ENCODE results near the gene S1PR4. TPM values are rescaled to one million over a fixed set of nuclear protein-coding genes. Genes with fewer than 3 reads are reported as not detected.

The S1PR4 gene
- total RNA-seq, 1 experiment from 2014 or later, result 0.26 TPM

DNA sequence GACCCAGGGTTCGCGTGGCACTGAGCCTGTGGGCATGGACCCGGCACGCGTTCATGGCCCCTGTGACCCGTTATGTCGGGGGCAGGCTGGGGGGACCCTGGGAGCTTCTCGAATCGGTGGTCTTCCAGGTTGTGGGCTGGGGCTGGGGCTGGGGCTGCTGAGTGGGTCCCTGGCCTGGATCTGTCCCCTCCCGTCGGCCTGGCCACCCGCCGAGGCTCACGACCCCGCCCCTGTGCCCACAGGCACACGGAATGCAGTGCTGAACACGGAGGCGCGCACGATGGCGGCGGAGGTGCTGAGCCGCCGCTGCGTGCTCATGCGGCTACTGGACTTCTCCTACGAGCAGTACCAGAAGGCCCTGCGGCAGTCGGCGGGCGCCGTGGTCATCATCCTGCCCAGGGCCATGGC is 13.7 kb downstream of the S1PR4 start:
- BruUV-seq (replicated peaks), result no TSS peak
- peaks cover 2% of the 10 kb centered on the region; the same call in 1 of the 2 replicates for H3K36me3 ChIP-seq (ENCODE audit: low read depth, low read length)
- CTCF ChIA-PET, result no interaction called here

GRCh38 chr19:3192684-3193083 is 14.1 kb downstream of the S1PR4 start:
- POLR2A ChIA-PET (ENCODE audit: unreplicated experiment), result no interaction called here
- no peak overlapping the region for H3K4me3 ChIP-seq (ENCODE audit: low read length)
- H4K20me1 ChIP-seq (ENCODE audit: low read length), result 0 out of 2 replicates have a peak, but pooled peaks cover 8% of the 10 kb centered on the region
- DNase-seq, result no peak
- H3K9me2 ChIP-seq (replicated peaks; ENCODE audit: low read length), result no peaks in the 10 kb centered on the region
- H2AFZ ChIP-seq (ENCODE audit: low read length), result no peak overlapping the region
- TF ChIP-seq, protein P1, sequence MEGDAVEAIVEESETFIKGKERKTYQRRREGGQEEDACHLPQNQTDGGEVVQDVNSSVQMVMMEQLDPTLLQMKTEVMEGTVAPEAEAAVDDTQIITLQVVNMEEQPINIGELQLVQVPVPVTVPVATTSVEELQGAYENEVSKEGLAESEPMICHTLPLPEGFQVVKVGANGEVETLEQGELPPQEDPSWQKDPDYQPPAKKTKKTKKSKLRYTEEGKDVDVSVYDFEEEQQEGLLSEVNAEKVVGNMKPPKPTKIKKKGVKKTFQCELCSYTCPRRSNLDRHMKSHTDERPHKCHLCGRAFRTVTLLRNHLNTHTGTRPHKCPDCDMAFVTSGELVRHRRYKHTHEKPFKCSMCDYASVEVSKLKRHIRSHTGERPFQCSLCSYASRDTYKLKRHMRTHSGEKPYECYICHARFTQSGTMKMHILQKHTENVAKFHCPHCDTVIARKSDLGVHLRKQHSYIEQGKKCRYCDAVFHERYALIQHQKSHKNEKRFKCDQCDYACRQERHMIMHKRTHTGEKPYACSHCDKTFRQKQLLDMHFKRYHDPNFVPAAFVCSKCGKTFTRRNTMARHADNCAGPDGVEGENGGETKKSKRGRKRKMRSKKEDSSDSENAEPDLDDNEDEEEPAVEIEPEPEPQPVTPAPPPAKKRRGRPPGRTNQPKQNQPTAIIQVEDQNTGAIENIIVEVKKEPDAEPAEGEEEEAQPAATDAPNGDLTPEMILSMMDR (conservative IDR thresholded peaks at IDR 0.05; ENCODE audit: low read depth, low read length), result no peak
- TF ChIP-seq EZH2 (IDR thresholded peaks at IDR 0.05; ENCODE audit: low read length, unreplicated experiment), result no peak
- TF ChIP-seq EZH2phosphoT487 (IDR thresholded peaks at IDR 0.05; ENCODE audit: borderline replicate concordance, low read length), result no peak
- BruUV-seq (replicated peaks), result no TSS peak
- H3K36me3 ChIP-seq (ENCODE audit: low read depth, low read length), result peaks cover 2% of the 10 kb centered on the region; the same call in 1 of the 2 replicates
- no peak overlapping the region for H3K9ac ChIP-seq (ENCODE audit: low read length)
- H3K4me1 ChIP-seq (ENCODE audit: insufficient read depth, low read length), result peaks cover 2% of the 10 kb centered on the region
- H3K4me2 ChIP-seq (ENCODE audit: low read length), result no peak overlapping the region
- intact Hi-C loops (cut with micrococcal nuclease), result no loop called here
- no peaks in the 10 kb centered on the region for H3K27me3 ChIP-seq (ENCODE audit: low read length)
- CTCF ChIA-PET, result no interaction called here
- no peaks in the 10 kb centered on the region for H3F3A ChIP-seq (ENCODE audit: low read length, unreplicated experiment)
- no peaks in the 10 kb centered on the region for H3K9me3 ChIP-seq (ENCODE audit: low read length)
- H3K79me2 ChIP-seq (ENCODE audit: low read length), result peaks cover 58% of the 10 kb centered on the region
- no peak for ATAC-seq
- H3K27ac ChIP-seq (ENCODE audit: low read length), result no peak overlapping the region

More for the DNA sequence above, 13.7 kb downstream of the S1PR4 start:
- Histone ChIP-seq H3K27me3 (ENCODE audit: low read length) (no peaks in the 10 kb centered on the region), H4K20me1 (ENCODE audit: low read length) (peaks cover 12% of the 10 kb centered on the region), H3K9me3 (ENCODE audit: low read length) (no peaks in the 10 kb centered on the region), H3K9me2 (replicated peaks; ENCODE audit: low read length) (no peaks in the 10 kb centered on the region), H3K27ac (ENCODE audit: low read length) (no peak overlapping the region), H3F3A (ENCODE audit: low read length, unreplicated experiment) (no peaks in the 10 kb centered on the region), H3K4me1 (ENCODE audit: insufficient read depth, low read length) (peaks cover 7% of the 10 kb centered on the region), H3K4me2 (ENCODE audit: low read length) (no peak overlapping the region), H2AFZ (ENCODE audit: low read length) (no peak overlapping the region), H3K4me3 (ENCODE audit: low read length) (no peak overlapping the region), H3K9ac (ENCODE audit: low read length) (no peak overlapping the region), H3K79me2 (ENCODE audit: low read length) (peaks cover 62% of the 10 kb centered on the region)
- no peak for TF ChIP-seq EZH2phosphoT487 (IDR thresholded peaks at IDR 0.05; ENCODE audit: borderline replicate concordance, low read length)
- TF ChIP-seq EZH2 (IDR thresholded peaks at IDR 0.05; ENCODE audit: low read length, unreplicated experiment), result no peak
- TF ChIP-seq, protein P1 (conservative IDR thresholded peaks at IDR 0.05; ENCODE audit: low read depth, low read length), result no peak
- intact Hi-C loops (cut with micrococcal nuclease), result no loop called here
- no peak for ATAC-seq
- POLR2A ChIA-PET (ENCODE audit: unreplicated experiment), result no interaction called here
- no peak for DNase-seq

DNA sequence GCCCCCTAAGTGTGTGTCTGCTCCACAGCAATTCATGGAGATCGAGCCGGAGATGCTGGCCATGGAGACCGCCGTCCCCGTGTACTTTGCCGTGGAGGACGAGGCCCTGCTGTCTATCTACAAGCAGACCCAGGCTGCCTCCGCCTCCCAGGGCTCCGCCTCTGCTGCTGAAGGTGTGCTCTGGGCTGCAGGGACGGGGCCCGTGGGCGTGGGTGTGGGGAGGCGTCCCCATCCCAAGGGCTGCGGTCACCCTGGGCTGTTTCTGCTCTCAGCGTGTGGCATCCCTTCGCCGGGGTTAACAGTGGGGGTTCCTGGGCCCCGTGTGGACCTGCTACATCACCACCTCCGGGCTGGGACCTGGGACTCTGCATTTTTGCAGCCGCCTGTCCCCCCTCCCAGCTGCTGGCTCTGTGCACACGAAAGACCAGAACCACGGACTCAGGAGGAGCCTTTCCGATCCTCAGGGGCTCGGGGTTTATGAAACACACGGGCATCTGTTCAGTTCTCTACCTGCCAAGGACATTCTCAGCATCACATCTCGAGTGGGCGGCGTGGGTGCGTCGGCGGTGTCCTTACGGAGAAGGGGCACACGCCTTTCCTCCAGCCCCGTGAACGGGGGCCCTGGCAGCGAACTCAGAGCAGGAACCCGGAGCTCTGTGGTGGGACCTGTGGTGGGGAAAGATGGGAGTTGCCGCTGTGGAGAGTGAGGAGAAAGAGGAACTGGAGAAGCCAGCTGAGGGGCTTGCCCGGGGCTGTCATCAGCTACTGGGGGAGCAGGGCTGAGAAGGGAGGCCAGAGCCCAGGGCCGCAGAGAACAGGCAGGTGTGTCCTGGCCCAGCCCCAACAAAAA is 14.9 kb downstream of the S1PR4 start:
- ATAC-seq, result no peak
- ChIA-PET CTCF (no interaction called here), POLR2A (ENCODE audit: unreplicated experiment) (no interaction called here)
- H2AFZ ChIP-seq (ENCODE audit: low read length), result no peak overlapping the region
- H3K27me3 ChIP-seq (ENCODE audit: low read length), result no peaks in the 10 kb centered on the region
- no peaks in the 10 kb centered on the region for H3K9me2 ChIP-seq (replicated peaks; ENCODE audit: low read length)
- H3K4me2 ChIP-seq (ENCODE audit: low read length), result no peak overlapping the region
- TF ChIP-seq EZH2phosphoT487 (IDR thresholded peaks at IDR 0.05; ENCODE audit: borderline replicate concordance, low read length), result no peak
- TF ChIP-seq, protein P1 (conservative IDR thresholded peaks at IDR 0.05; ENCODE audit: low read depth, low read length), result no peak
- no peak for TF ChIP-seq EZH2 (IDR thresholded peaks at IDR 0.05; ENCODE audit: low read length, unreplicated experiment)
- BruUV-seq (replicated peaks), result no TSS peak
- 0 out of 2 replicates have a peak, but pooled peaks cover 5% of the 10 kb centered on the region for H4K20me1 ChIP-seq (ENCODE audit: low read length)
- DNase-seq, result no peak
- H3K9me3 ChIP-seq (ENCODE audit: low read length), result no peaks in the 10 kb centered on the region
- peaks cover 50% of the 10 kb centered on the region for H3K79me2 ChIP-seq (ENCODE audit: low read length)
- H3K4me3 ChIP-seq (ENCODE audit: low read length), result no peak overlapping the region
- H3K36me3 ChIP-seq (ENCODE audit: low read depth, low read length), result peaks cover 2% of the 10 kb centered on the region; the same call in 1 of the 2 replicates
- no peak overlapping the region for H3K9ac ChIP-seq (ENCODE audit: low read length)
- no peak overlapping the region for H3K27ac ChIP-seq (ENCODE audit: low read length)
- no peaks in the 10 kb centered on the region for H3F3A ChIP-seq (ENCODE audit: low read length, unreplicated experiment)
- no peaks in the 10 kb centered on the region for H3K4me1 ChIP-seq (ENCODE audit: insufficient read depth, low read length)
- intact Hi-C loops (cut with micrococcal nuclease), result no loop called here
